CD4-positive, alpha-beta T cell treated with Interleukin-4 for 4 hours (primary cell): Measurements from ENCODE around the gene CBR3.

Source experiments
- DNase-seq: peaks from one replicate; pipeline ENCODE4 v3.0.0-alpha.2; 2020

CBR3 gene

GRCh38 chr21:36186506-36187399 lies 51.9 kb downstream of the CBR3 start:
- DNase-seq, result no peak

DNA sequence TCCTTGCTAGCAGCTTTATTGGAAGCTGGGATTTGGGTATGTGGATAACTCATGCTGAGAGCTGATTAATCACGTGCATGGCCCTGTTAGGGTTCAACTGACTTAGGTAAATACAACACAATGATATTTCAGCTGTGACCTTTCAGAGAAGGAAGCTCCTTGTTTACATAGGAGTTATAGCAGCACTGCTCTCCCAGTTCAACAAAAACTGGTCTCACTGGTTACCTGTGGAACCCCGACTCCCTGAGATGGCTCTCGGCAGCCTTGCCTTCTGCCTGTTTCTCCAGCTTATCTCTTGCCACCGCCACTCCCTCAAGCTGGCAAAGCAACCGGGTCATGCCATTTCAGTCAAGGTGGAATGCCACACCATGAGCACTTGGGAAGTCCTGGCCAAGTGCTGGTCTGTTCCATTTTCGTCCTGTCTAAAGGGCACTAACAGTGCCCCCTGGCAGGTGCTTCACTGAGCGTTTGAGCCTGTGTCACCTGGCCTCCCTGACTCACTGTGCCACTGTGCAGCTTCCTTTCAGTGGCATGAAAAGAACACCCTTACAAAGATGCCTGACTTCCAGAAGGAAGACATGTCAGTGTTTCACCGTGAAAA lies 53.3 kb downstream of the CBR3 start:
- no peak for DNase-seq

GRCh38 chr21:36188937-36189336 lies 54.1 kb downstream of the CBR3 start:
- DNase-seq, result no peak

DNA sequence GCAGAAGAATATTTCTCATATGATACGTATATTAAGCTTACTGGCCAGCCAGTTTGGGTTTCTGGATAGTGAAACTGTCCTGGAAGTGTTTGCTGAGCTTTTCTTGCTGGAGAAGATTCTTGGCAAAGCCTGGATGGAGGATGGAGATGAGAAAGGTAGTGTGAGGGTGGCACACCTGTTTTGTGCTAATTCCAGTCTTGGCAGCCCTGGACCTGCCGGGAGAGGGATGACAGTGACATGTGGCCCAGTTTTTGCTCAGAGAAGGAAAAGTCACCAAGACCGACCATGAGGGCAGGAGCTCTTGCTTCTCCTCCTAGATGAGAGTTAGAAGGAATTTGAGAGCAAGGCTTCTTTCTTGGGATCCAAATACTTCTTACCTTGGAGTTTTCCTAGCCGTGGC lies 55.9 kb downstream of the CBR3 start:
- DNase-seq, result no peak

- DNase-seq, result no peak
Observed at GRCh38 chr21:36193200-36193599, 58.3 kb downstream of the CBR3 start.

DNA sequence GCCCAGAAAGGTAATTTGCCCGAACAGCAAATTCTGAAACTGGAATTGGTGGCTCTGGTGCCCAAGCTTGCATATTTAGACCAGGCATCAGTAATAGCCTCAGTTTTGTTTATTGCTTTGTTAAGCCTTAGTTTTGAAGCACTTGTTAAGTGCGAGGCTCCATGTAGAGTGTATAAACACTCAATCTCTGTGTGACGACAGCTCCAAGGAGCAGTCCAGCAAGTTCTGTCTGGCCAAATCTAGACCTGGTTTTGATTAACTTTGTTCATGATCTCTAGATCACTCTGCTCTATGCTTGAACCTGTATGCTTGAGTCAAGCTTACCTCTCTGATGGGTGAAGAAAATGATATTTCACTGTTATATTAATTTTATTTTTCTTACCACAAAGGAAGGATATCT lies 59.1 kb downstream of the CBR3 start:
- no peak for DNase-seq

DNA sequence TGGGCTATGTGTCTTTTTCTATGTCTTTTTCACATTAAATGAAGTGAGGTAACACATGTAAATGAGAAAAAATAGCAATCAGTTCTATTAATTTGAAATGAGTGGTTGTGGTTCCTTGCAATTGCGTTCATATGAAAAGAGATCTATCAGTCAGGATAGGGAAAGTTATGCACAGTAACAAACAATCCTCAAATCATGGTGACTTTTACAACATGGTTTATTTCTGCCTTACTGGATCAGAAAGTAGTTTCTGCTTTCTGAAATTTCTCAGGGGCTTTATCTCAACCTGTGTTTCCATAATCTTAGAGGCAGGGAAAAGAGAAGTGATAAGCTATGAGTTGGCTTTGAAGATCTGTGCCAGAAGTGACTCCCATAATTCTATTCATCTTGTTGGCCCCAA lies 60.7 kb downstream of the CBR3 start:
- no peak for DNase-seq
